GM23338 (cell line): ENCODE results near the gene NIPAL4.

Source experiments
- CREB1 ChIP-seq: fragments of 250-450 bp; sonication (Bioruptor Pico); IDR thresholded peaks from 2 replicates; pipeline ENCODE4 v1.5.0; 2020; ENCODE audit warnings: low read depth, mild to moderate bottlenecking, moderate library complexity
- CTCF ChIP-seq, 2 experiments: fragments of 200-600 bp in 1 of 2; sonication (generic) in 1 of 2; conservative IDR thresholded peaks; 2 replicates each; pipeline versions ENCODE4 v1.5.1 to v1.6.1; 2016 to 2017; ENCODE audit warnings: antibody characterized with exemption in 2 of 2, low read depth in 2 of 2, mild to moderate bottlenecking in 2 of 2, moderate library complexity in 1 of 2
- EZH2phosphoT487 ChIP-seq: fragments of 200-600 bp; sonication (generic); IDR thresholded peaks from one replicate; pipeline ENCODE4 v1.8.1; 2018; ENCODE audit warnings: antibody characterized with exemption; ENCODE audit not compliant: unreplicated experiment
- JUNB ChIP-seq: IDR thresholded peaks from one replicate; pipeline ENCODE4 v1.6.1; 2016; ENCODE audit warnings: antibody characterized with exemption; ENCODE audit not compliant: unreplicated experiment
- NANOG ChIP-seq: IDR thresholded peaks from 2 replicates; pipeline ENCODE4 v1.6.1; 2016; ENCODE audit warnings: antibody characterized with exemption, borderline replicate concordance
- POLR2AphosphoS5 ChIP-seq: IDR thresholded peaks from 2 replicates; pipeline ENCODE4 v1.6.1; 2016; ENCODE audit warnings: antibody characterized with exemption, low read depth
- ZNF114 ChIP-seq: fragments of 250-450 bp; sonication (Bioruptor Pico); IDR thresholded peaks from 2 replicates; pipeline ENCODE4 v1.5.0; 2020; ENCODE audit warnings: mild to moderate bottlenecking, moderate library complexity
- TF ChIP-seq, protein P1 (sequence below): IDR thresholded peaks from one replicate; pipeline ENCODE4 v1.6.1; 2018; ENCODE audit warnings: antibody characterized with exemption; ENCODE audit not compliant: unreplicated experiment

GRCh38 chr5:157486221-157486681 is 26.2 kb downstream of the NIPAL4 start:
- TF ChIP-seq POLR2AphosphoS5: no peak
- no peak for TF ChIP-seq CTCF (conservative IDR thresholded peaks at IDR 0.05; ENCODE audit: low read depth in 2 of 2)
- TF ChIP-seq ZNF114 (CRISPR knock-in tag): no peak
- TF ChIP-seq EZH2phosphoT487: no peak
- no peak for TF ChIP-seq CREB1 (CRISPR knock-in tag)
- TF ChIP-seq, protein P1, sequence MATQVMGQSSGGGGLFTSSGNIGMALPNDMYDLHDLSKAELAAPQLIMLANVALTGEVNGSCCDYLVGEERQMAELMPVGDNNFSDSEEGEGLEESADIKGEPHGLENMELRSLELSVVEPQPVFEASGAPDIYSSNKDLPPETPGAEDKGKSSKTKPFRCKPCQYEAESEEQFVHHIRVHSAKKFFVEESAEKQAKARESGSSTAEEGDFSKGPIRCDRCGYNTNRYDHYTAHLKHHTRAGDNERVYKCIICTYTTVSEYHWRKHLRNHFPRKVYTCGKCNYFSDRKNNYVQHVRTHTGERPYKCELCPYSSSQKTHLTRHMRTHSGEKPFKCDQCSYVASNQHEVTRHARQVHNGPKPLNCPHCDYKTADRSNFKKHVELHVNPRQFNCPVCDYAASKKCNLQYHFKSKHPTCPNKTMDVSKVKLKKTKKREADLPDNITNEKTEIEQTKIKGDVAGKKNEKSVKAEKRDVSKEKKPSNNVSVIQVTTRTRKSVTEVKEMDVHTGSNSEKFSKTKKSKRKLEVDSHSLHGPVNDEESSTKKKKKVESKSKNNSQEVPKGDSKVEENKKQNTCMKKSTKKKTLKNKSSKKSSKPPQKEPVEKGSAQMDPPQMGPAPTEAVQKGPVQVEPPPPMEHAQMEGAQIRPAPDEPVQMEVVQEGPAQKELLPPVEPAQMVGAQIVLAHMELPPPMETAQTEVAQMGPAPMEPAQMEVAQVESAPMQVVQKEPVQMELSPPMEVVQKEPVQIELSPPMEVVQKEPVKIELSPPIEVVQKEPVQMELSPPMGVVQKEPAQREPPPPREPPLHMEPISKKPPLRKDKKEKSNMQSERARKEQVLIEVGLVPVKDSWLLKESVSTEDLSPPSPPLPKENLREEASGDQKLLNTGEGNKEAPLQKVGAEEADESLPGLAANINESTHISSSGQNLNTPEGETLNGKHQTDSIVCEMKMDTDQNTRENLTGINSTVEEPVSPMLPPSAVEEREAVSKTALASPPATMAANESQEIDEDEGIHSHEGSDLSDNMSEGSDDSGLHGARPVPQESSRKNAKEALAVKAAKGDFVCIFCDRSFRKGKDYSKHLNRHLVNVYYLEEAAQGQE: no peak
- no peak for TF ChIP-seq NANOG
- no peak for TF ChIP-seq JUNB
